Astrocyte of the cerebellum (primary cell): ENCODE data around the gene KASH5.
A peak's percentile ranks its signal among the peaks of the same experiment; 100 is the strongest.
"Not testable (repeated sequence)": the region's sequence is repeated elsewhere in the genome, so short reads cannot be mapped to it uniquely, and the experiment has no call there.

ENCODE experiments used
- DNase-seq: peaks from one replicate; pipeline ENCODE4 v3.0.0-alpha.2; 2011; ENCODE audit warnings: low read depth
- H3K4me3 ChIP-seq: 2 replicates; pipeline ENCODE4 v1.5.1; 2011; ENCODE audit warnings: mild to moderate bottlenecking, low read depth, low read length, moderate library complexity
- in situ Hi-C: cut with HindIII; loops from 2 replicates; pipeline ENCODE4 v1.10.0; 2017; ENCODE audit warnings: low sequenced_read_pairs
- TF ChIP-seq, protein P1 (sequence below): IDR thresholded peaks from 2 replicates; pipeline ENCODE4 v1.5.1; 2012; ENCODE audit warnings: low read length, low read depth, moderate library complexity, mild to moderate bottlenecking; ENCODE audit errors: missing control alignments

KASH5 gene

DNA sequence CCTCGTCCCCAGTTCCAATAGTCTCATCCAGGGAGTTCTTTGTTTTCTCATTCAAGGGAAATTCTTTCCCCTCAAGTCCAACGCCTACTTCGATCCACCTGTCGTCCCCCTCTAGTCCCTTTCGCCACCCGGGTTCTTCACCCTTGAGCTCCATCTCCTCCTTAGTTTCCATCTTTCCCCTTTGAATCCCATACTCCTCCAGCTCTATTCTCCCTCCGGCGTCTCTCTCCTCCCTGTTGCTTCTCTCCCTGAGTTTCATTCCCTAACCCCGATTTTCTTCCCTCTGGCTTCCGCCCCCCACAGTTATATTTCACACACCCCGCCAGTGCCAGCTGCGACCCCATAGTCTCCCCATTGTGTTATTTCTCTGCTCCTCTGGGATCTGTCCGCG lies 53.9 kb downstream of the KASH5 start:
- H3K4me3 ChIP-seq = no peak overlapping the region
- TF ChIP-seq, protein P1, sequence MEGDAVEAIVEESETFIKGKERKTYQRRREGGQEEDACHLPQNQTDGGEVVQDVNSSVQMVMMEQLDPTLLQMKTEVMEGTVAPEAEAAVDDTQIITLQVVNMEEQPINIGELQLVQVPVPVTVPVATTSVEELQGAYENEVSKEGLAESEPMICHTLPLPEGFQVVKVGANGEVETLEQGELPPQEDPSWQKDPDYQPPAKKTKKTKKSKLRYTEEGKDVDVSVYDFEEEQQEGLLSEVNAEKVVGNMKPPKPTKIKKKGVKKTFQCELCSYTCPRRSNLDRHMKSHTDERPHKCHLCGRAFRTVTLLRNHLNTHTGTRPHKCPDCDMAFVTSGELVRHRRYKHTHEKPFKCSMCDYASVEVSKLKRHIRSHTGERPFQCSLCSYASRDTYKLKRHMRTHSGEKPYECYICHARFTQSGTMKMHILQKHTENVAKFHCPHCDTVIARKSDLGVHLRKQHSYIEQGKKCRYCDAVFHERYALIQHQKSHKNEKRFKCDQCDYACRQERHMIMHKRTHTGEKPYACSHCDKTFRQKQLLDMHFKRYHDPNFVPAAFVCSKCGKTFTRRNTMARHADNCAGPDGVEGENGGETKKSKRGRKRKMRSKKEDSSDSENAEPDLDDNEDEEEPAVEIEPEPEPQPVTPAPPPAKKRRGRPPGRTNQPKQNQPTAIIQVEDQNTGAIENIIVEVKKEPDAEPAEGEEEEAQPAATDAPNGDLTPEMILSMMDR = no peak
- in situ Hi-C loops = no loop called here
- no peak for DNase-seq

DNA sequence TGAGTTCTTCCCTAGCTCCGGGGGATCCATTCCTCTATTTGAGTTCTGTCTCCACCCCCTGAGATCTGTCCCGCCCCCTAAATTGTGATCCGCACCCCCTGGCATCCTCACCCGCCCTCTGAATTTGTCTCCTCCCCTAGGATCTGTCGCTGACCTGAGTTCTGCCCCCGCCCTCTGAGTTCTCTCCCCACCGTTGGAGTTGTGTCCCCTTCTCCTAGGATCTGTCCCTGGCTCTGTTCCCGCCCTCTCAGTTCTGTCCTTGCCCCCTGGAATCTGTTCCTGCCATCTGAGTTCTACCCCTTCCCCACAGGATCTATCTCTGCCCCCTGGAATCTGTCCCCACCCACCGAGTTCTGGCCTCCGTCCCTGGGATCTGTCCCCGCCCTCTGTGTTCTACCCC lies 54.3 kb downstream of the KASH5 start:
- DNase-seq = no peak
- TF ChIP-seq, protein P1 = no peak
- in situ Hi-C loops = no loop called here
- H3K4me3 ChIP-seq = peak overlapping the region; percentile 57

DNA sequence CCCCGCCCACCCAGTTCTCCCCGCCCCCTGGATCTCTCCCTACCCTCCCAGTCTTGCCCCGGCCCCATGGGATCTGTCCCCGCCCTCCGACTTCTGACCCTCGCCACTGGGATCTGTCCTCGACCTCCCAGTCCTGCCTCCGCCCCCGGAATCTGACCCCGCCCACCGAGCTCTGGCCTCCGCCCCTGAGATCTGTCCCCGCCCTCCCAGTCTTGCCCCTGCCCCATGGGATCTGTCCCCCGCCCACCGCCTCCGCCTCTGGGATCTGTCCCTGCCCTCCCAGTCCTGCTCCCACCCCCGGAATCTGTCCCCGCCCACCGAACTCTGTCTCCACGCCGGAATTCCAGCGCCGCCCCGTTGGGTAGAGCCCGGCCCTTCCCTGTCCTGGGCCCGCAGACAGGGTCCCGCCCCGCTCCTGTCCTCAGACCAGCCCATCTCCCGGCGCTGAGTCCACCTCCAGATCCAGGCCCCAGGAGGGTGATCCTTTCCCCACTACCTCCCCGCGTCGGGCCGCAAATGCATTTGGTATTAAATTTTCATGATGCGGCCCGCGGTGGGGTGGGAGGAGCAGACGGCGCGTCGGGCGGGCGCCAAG lies 54.8 kb downstream of the KASH5 start:
- H3K4me3 ChIP-seq = peak overlapping the region; percentile 57
- in situ Hi-C loops = no loop called here
- DNase-seq = peak; percentile 42
- TF ChIP-seq, protein P1 = no peak

DNA sequence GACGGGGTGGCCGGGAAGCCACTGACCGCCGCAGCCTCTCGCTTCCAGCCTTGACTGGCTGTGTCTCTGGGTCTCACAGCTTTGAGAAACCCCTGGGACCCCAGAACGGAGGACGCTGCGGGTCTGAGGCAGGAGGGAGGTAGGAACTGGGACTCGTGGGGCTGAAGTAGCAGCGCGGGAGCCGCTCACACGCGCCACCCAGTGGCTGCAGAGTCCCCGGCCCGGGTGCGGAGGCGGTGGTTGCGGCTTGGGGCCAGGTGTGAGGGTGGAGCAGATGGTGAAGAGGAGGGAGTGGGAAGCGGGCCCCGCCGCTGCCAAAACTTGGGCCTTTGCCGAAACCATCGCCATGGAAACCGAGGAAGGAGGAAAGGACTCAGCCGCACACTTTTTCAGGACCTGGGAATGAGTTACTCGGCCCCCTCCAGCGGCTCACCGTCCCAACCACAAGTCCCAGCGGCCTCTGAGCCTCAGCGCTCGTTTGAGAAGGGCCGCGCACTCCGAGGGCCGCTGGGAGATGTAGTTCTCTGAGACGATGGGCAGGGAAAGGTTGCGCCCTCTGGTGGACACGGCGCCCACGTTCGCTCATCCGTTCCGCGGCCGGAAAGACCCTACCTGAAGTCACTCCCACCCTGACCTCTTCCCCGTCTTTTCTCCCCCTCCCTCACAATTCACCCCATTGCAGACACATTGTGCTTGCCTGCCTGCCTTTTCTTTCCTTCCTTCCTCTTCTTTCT lies 55.5 kb downstream of the KASH5 start:
- in situ Hi-C loops = no loop called here
- H3K4me3 ChIP-seq = peak overlapping the region; percentile 57
- peak; percentile 91 for DNase-seq
- TF ChIP-seq, protein P1 = peak; percentile 74

DNA sequence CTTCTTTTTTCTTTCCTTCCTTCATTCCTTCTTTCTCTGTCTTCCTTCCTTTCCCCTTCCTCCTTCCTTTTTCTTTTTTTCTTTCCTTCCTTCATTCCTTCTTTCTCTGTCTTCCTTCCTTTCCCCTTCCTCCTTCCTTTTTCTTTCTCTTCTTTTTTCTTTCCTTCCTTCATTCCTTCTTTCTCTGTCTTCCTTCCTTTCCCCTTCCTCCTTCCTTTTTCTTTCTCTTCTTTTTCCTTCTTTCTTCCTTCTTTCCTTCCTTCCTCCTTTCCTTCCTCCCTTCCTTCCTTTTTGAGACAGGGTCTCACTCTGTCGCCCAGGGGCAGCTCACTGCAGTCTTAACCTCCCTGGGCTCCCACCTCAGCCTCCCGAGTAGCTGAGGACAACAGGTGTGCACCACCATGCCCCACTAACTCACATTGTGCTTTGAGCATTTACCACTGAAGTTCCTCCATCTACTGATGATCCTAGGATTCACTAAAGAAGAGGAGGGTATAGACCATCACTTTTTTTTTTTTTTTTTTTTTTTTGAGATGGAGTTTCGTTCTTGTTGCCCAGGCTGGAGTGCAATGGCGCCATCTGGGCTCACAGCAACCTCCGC lies 56.2 kb downstream of the KASH5 start:
- in situ Hi-C loops, H3K4me3 ChIP-seq, DNase-seq: not testable (repeated sequence)

DNA sequence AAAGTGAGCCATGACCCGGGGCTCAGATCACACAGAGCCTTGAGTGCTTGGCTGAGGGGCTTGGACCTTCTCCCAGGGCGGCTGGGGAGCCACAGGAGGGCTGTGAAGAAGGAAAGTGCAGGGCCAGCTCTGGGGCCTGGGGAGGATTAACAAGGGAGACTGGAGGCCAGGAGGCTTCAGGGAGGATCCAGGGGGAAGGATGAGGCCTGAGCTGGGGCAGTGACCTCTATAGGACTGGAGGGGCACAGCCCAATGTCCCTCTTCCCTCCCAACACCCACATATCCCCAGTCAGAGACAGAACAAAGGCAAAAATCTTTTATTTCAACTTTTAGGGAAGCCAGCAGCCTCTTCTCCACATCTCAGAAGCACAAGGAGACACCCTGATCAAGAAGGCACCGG lies 57.9 kb downstream of the KASH5 start:
- TF ChIP-seq, protein P1 = no peak
- no peak overlapping the region for H3K4me3 ChIP-seq
- in situ Hi-C loops = no loop called here
- no peak for DNase-seq
